NOMO-1 treated with dmso at 0.1 percent for 144 hours (cell line): ENCODE data around the gene ZFYVE28.
"Not testable (repeated sequence)": the region's sequence is repeated elsewhere in the genome, so short reads cannot be mapped to it uniquely, and the experiment has no call there.

Experiments
- DNase-seq: peaks from one replicate; lab custom pipeline; 2025; ENCODE audit not compliant: unreplicated experiment; lab: John Stamatoyannopoulos, UW

Gene ZFYVE28

GRCh38 chr4:2231082-2231481 lies 187.4 kb downstream of the ZFYVE28 start:
- no peak for DNase-seq

- no peak for DNase-seq
Measured at GRCh38 chr4:2226261-2226660, 192.2 kb downstream of the ZFYVE28 start.

- DNase-seq = no peak
Measured at GRCh38 chr4:2222838-2223237, 195.6 kb downstream of the ZFYVE28 start.

GRCh38 chr4:2221378-2221777 lies 197.1 kb downstream of the ZFYVE28 start:
- DNase-seq = not testable (repeated sequence)

- peak; percentile 48 for DNase-seq
Measured at GRCh38 chr4:2220016-2220630, 198.3 kb downstream of the ZFYVE28 start.
